SK-N-MC (cell line): ENCODE data around the gene BCOR.

Source experiments
- EZH2 ChIP-seq: fragments of 200-600 bp; sonication (generic); IDR thresholded peaks from one replicate; pipeline ENCODE4 v1.6.1; 2017; ENCODE audit warnings: antibody characterized with exemption
- POLR2AphosphoS5 ChIP-seq: IDR thresholded peaks from 2 replicates; pipeline ENCODE4 v1.6.1; 2012; ENCODE audit warnings: mild to moderate bottlenecking, low read depth, low read length, borderline replicate concordance

- TF ChIP-seq POLR2AphosphoS5 (no peak), EZH2 (no peak)
Observed at GRCh38 chrX:40043895-40044294, 53.9 kb downstream of the BCOR start.
